COR-L47 (cell line): Measurements from ENCODE around the gene CTNNA1.
"Not testable (repeated sequence)": the region's sequence is repeated elsewhere in the genome, so short reads cannot be mapped to it uniquely, and the experiment has no call there.

Experiments used
- DNase-seq: peaks from one replicate; lab custom pipeline; 2025; lab: John Stamatoyannopoulos, UW

CTNNA1 gene, protein sequence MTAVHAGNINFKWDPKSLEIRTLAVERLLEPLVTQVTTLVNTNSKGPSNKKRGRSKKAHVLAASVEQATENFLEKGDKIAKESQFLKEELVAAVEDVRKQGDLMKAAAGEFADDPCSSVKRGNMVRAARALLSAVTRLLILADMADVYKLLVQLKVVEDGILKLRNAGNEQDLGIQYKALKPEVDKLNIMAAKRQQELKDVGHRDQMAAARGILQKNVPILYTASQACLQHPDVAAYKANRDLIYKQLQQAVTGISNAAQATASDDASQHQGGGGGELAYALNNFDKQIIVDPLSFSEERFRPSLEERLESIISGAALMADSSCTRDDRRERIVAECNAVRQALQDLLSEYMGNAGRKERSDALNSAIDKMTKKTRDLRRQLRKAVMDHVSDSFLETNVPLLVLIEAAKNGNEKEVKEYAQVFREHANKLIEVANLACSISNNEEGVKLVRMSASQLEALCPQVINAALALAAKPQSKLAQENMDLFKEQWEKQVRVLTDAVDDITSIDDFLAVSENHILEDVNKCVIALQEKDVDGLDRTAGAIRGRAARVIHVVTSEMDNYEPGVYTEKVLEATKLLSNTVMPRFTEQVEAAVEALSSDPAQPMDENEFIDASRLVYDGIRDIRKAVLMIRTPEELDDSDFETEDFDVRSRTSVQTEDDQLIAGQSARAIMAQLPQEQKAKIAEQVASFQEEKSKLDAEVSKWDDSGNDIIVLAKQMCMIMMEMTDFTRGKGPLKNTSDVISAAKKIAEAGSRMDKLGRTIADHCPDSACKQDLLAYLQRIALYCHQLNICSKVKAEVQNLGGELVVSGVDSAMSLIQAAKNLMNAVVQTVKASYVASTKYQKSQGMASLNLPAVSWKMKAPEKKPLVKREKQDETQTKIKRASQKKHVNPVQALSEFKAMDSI

DNA sequence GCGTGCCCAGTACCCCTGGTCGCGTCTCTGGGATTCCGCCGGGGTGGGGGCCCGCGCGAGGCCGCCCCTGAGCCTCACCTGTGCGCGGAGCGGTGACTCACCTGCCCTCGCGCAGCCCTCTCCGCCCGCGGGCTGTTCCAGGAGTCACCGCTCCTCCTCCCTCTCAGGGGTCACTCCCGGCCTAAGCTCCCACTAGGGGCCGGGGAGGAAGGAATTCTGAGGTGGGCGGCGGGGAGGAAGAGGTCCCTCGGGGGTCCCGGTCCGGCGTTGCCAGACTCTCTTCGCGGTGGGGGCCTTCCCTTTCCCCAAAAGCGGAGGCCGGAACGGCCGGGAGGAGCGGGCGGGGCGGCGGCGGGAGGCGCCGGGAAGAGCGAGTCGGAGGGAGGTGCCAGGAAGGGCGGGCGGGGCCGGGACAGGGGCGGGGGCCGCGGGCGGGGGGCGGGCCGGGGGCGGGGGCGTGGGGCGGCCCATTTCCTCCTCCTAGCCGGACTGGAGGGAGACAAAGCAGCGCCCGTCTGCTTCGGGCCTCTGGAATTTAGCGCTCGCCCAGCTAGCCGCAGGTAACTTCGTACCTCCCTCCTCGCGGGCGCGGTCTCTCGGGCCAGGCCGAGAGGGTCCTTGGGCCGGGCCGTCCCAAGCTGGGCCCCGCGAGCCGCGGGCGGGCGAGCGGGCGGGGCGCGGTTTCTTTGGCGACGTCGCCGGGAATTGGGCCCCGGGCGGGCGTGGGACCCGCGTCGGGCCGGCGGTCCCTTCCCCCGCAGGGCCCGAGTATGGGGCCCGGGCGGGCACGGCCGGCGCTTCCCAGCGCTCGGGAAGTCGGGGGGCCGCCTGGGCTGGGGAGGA, at the start of gene CTNNA1:
Gene CTNNA1, plus strand, starts transcription at position 475 of the 843 bp plus-strand sequence. CDS start 28,500 bp downstream, outside the sequence.
- peak; percentile 47 for DNase-seq

DNA sequence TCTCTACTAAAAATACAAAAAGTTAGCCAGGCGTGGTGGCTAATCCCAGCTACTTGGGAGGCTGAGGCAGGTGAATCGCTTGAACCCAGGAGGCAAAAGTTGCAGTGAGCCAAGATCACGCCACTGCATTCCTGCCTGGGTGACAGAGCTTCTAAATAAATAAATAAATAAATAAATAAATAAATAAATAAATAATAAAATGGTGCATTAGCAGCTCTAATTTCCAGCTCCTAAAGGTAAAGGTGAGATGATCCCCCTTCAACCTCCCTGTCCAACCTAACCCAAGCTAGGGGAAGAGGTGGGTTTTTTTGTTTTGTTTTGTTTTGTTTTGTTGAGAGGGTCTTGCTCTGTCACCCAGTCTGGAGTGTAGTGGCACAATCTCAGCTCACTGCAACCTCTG, 49.4 kb upstream of the CTNNA1 start:
- not testable (repeated sequence) for DNase-seq

DNA sequence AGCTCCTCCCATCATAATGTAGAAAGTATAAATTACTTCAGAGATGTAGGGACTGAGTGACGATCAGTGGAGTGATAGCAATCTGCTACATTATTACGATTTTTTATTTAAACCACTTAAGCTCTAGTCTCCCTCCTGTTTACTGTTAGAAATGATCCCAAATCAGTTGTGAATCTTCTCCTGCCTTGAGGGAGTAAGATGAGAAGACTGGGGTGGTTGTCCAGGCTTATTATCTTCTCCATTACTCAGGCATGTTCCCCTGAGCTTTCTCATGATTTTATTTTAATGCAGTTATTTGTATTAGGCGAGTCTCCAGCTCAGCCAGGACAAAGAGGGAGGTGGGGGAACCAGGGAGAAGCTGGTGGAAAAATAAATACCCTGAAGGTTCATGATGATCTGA, 48.2 kb upstream of the CTNNA1 start:
- no peak for DNase-seq

DNA sequence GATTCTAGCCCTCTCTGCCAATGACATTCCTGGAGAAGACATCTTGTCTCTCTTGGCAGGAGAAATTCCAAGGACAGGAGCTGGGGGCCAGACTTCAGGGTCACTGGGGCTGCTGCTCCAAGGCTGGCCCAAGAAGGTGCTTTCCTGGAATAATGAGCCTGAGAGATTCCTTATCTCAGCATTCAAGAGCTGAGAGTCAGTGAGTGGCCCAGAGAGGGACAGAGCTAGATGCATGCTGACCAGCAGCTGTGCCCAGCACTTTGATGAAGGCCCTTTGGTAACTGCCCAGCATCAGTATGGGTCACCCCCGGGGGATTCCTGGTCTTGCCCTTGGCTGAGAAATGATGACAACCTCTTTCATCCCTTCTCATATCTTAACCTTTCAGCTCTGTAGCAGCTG, 47.7 kb upstream of the CTNNA1 start:
- no peak for DNase-seq

DNA sequence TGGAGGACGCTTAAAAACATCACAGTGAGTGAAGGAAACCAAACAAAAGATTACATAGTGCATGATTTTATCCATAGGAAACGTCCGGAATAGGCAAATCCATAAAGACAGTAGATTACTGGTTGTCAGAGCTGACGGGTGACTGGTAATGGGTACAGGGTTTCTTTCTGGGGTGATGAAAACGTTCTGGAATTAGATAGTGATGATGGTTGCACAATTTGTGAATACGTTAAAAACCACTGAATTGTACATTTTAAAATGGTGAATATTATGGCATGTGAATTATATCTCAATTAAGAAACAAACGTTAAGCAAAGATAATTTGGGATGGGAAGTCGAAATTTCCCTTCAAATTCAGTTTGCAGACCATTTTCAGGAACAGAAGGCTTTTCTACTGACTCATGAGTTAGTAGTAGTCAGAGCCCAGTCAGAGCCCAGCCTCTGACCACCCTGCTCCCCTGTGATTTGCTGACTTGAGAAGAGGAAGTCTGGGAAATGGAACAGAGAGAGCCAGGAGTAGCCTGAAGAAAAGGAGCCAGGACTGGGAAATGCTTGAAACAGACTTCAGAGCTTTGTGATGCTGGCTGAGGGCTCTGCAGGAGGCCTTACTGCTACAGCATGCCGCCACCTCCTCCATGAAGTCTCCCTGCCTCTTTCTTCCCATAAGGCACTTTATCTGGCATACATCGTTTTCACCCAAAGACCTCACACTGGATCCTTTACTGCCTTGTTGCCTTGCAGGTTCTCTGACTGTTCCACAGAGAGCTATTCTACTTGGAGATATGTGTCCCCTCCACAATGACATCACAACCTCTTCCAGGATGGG, 46.4 kb upstream of the CTNNA1 start:
- DNase-seq, result no peak

DNA sequence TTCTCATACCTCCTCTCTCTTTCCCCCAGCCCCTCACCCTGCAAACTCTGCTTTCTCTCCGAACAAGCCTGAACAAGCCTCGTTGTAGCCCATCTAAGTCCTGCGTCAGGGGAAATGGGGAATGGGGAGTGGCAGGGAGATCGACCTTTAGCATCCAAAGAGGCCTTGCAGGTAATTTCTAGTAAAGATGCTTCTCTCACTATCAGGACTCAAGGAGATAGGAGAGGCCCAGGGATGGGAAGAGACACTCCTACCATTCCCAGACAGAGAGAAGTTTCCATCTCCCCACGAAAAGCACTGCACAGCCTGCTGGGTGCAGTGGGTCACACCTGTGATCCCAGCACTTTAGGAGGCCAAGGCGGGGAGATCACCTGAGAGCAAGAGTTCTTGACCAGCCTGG, 44.4 kb upstream of the CTNNA1 start:
- DNase-seq, result no peak

DNA sequence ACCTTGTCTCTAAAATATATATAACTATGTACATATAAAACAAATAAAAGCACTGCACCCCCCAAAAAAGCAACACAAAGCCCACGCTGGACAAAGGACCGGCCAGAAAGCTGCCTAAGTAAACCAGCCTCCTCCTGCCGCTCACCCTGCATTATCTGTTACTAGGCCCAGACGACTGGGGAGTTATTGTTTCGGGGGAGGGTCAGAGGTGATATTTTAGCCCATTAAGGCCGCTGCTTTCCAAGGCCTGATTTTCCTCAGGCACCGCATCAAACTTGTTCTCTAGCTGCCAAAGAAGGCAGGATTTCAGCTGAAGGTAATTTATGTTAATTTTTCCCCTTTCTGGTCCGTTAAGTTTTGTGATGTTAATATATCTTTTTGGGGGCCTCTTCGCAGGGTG, 44.0 kb upstream of the CTNNA1 start:
- no peak for DNase-seq

DNA sequence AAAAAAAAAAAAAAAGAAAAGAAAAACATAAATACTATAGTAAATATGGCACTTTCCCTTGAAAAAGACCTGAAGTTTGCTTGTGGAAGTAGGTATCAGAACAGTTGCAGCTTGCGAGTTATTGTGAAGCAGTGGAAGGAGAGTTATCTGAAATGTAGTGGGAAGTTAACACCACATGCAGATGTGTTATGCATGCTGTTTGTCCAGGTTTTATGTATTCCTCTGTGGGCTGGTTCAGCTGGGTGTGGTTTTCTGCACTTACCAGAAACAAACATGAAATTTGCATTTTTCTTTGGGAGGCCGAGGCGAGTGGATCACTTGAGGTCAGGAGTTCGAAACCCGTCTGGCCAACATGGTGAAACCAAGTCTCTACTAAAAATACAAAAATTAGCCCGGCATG, 42.1 kb upstream of the CTNNA1 start:
- DNase-seq, result no peak

DNA sequence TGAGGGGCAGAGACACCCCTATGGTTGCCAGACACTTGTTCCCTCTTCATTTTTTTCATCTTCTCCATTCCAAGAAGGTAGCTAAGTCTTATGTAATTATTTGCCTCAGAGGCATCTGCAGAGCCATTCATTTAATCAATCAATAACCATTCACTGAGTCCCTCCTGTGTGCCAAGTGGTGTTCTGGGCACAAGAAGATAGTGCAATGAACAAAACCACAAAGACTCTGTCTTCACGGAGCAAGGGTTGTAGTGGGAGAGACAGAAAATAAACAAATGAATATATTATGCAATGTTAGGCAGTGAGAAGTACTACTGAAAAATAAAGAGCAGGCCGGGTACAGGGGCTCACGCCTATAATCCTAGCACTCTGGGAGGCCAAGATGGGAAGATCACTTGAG, 41.4 kb upstream of the CTNNA1 start:
- DNase-seq, result no peak

DNA sequence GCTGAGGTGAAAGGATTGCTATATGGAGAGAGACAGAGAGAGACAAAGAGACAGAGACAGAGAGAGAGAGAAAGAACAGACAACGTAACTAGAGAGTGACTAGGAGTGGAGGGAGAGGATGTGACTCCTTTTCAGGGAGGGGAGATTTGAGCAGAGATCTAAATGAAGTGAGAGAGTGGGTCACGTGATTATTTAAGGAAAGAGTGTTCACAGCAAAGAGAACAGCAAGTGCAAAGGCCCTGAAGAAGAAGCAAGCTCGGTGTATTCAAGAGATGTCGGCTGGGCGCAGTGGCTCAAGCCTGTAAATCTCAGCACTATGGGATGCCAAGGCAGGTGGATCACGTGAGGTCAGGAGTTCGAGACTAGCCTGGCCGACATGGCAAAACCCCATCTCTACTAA, 40.9 kb upstream of the CTNNA1 start:
- DNase-seq, result no peak

DNA sequence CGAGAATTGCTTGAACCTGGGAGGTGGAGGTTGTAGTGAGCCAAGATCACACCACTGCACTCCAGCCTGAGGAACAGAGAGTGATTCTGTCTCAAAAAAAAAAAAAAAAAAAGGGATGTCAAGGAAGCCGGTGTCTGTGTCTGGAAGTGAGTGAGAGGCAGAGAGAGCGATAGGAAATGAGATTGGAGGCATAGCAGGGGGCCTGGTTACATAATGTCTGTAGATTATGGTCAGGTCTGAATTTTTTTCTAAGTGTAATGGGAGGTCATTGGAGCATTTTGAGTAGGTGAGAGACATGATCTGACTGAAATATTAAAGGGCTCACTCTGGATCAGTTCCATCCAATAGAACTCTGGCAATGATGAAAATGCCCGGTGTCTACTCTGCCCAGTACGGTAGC, 40.4 kb upstream of the CTNNA1 start:
- no peak for DNase-seq

DNA sequence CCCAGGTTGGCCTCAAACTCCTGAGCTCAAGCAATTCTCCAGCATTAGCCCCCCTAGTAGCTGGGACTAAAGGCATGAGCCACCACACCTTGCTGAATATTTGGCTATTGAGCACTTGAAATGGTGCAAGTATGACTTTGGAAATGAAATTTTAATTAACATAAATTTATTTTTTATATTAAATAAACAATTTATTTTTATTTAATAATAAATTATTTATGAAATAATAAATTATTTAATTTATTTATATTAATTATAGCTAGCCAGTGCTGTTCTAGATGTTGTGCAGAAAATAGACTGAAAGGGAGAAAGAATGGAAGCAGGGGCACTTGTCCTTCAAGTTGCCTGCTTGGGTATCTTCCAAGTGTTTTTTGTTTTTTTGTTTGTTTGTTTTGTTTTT, 40.0 kb upstream of the CTNNA1 start:
- DNase-seq, result no peak

DNA sequence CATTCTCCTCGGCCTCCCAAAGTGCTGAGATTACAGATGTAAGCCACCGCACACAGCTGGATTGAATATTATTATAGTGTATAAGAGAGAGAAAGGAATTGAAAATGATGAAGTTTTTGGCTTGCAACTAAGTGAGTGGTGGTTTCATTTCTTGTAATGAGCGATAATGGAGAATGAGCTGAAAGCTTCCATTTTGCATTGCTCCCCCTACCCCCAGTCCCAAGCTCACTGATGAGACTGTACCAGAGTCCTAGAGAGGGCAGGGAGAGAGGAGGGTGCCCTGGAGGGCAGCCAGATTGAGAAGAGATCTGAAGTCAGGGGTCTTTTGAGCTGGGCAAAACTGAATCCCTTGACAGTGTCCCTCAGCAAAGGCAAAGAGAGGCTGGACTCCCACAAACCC, 38.5 kb upstream of the CTNNA1 start:
- no peak for DNase-seq

DNA sequence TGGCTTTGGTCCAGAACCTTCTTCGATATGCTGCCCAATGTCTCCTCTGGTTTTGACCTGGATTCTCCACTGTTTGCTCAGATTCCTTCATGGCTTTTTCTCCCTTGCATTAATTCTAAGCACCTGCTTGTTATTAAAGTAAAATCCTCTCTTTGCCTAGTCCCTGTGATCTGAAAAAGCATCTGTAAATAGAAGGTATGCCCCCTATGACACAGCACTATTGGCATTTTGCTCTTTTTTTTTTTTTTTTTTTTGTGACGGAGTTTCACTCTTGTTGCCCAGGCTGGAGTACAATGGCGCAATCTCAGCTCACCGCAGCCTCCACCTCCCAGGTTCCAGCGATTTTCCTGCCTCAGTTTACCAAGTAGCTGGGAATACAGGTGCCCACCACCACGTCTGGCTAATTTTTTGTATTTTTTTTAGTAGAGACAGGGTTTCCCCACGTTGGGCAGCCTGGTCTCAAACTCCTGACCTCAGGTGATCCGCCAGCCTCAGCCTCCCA, 37.2 kb upstream of the CTNNA1 start:
- DNase-seq, result not testable (repeated sequence)

DNA sequence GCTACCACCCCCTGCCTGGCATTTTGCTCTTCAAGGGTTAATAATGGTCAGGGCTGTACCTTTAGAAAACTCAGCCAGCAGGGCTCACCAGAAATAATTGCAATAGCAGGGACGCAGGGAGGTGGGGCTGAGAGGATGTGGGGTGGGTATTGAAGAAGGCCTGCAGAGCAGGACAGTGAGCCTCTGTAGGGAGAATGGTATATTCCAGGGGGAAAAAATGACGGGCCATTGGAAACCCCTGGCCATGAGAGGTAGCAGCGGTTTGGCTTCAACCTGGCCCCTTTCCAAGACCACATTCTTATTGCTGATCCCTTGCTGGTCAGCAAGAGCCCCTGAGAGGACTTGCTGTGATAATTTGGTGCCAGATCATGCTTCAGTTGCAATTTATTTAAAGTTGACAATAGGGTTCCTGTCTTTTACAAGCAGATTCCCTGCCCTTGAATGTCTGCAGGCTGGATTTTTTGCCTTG, 36.7 kb upstream of the CTNNA1 start:
- DNase-seq, result peak; percentile 94

DNA sequence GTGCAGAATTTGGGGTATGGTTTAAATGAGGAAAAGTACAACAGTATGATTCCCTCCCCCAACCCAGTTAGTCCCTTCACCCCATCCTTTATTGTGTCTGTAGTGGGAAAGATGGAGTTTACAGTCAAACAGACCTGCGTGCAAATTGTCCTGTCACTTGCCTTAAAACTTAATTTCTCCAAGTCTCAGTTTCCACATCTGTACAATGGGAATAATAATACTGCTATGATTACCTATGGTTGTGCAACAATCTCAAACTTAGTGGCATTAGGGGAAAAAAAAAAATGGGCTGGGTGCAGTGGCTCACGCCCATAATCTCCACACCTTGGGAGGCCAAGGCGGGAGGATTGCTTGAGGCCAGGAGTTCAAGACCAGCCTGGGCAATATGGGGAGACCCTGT, 35.8 kb upstream of the CTNNA1 start:
- DNase-seq, result no peak

DNA sequence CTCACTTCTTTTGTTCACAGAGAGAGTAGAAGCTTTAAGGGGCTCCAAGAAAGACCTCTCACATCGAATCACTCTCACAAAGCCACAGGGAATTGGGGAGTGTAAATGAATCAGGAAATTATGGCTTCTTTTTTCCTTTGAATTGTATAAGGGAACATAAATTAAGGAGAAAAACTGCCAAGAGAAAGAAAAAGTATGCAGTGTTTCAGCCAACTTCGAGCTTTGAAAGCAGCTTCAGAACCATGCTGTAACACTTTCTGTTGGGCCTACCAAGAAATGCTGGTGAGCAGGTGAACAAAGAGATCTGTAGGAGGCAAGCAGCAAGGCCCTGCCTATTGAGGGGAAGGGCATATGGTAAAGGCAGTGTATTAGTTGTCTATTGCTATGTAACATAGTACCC, 33.4 kb upstream of the CTNNA1 start:
- no peak for DNase-seq

DNA sequence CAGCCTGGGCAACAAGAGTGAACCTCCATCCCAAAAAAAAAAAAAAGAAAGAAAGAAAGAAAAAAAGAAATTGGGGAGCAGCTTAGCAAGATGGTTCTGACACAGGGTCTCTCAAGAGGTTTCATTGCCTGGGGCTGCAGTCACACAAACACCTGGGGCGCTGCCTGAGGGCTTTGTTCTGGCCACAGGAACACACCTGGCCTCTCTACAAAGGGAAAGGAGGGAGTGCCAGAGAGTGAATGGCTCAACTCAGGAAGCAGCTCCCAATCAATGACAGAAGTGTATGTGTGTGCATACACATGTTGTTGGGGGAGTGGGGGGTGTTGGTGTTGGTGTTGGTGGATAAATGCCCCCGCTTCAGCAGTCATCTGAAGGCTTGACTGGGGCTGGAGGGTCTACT, 32.4 kb upstream of the CTNNA1 start:
- no peak for DNase-seq

DNA sequence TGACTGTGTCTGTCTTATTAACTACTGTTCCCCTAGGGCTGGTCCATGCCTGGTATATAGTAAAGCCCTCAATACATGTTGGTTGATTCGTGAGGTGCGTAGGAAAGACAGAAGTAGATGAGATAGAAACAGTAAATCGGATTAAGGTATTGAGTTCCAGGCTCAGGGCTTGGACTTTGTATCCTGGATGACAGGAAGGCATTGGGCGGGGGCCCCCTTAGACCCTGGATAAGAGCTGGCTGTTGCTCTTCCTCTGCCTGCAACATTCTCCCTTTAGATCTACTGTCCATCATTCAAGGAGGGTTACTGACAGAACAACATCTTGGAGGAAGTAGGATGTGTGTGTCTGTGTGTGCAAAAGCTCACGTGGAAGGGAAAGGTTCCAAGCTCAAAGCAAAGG, 31.2 kb upstream of the CTNNA1 start:
- no peak for DNase-seq

DNA sequence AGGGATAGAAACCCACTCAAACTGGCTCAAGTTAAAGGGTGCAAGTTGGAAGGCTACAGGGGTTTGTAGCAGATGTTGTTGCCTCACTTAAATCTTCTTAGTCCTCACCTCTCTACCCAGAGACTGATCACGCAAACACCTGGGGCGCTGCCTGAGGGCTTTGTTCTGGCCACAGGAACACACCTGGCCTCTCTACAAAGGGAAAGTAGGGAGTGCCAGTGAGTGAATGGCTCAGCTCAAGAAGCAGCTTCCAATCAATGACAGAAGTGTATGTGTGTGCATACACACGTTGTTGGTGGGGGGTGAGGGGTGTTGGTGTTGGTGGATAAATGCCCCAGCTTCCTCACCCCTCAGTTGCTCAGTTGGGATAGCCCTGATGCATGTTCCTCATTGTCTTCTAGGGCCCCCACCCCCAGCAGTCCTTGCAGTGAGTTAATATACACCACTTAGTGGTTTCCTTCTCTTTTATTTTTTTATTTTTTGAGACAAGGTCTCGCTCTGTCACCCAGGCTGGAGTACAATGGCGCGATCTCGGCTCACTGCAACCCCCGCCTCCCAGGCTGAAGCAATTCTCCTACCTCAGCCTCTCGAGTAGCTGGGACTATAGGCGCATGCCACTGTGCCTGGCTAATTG, 30.6 kb upstream of the CTNNA1 start:
- peak; percentile 76 for DNase-seq
